Fibroblast of the aortic adventitia (primary cell): ENCODE results near the gene RALGAPA1. TPM values are rescaled to one million over a fixed set of nuclear protein-coding genes. Genes with fewer than 3 reads are reported as not detected.
A peak's percentile ranks its signal among the peaks of the same experiment; 100 is the strongest.

Experiments used
- DNase-seq: peaks from one replicate; pipeline ENCODE4 v3.0.0-alpha.2; 2010; ENCODE audit warnings: low read depth
- H3K4me3 ChIP-seq: 2 replicates; pipeline ENCODE4 v1.5.1; 2011; ENCODE audit warnings: low read depth, mild to moderate bottlenecking, control low read depth, low read length, moderate library complexity
- CTCF ChIP-seq: IDR thresholded peaks from 2 replicates; pipeline ENCODE4 v1.5.1; 2011; ENCODE audit warnings: mild to moderate bottlenecking, low read length, control low read depth, inconsistent platforms; ENCODE audit not compliant: insufficient read depth
- total RNA-seq: library from RNA; depleted of rRNA; stranded (reverse); fragments of >200 nt; gene quantifications from 2 replicates; pipeline ENCODE4 v1.2.3, GENCODE V29; 2012; ENCODE audit warnings: low replicate concordance

Gene RALGAPA1
- total RNA-seq = 26.9 and 52.5 TPM in 2 replicates

GRCh38 chr14:35808638-35809563, at the start of gene RALGAPA1:
RALGAPA1 (minus strand) TSS chr14:35809295; CDS start chr14:35808835, 460 bp downstream.
- peak; percentile 58 for TF ChIP-seq CTCF
- peak within 1 kb of the TSS; percentile 84 for H3K4me3 ChIP-seq
- DNase-seq = peak; percentile 99

GRCh38 chr14:35858521-35859209, 49.6 kb upstream of the RALGAPA1 start:
- H3K4me3 ChIP-seq = no peak overlapping the region
- peak; percentile 47 for DNase-seq
- TF ChIP-seq CTCF = no peak

- no peak for TF ChIP-seq CTCF
- no peak overlapping the region for H3K4me3 ChIP-seq
- no peak for DNase-seq
These were observed 46.9 kb upstream of the RALGAPA1 start for GRCh38 chr14:35855876-35856481.

GRCh38 chr14:35854696-35855270, 45.7 kb upstream of the RALGAPA1 start:
- H3K4me3 ChIP-seq = no peak overlapping the region
- DNase-seq = no peak
- no peak for TF ChIP-seq CTCF

GRCh38 chr14:35853225-35853624, 44.1 kb upstream of the RALGAPA1 start:
- H3K4me3 ChIP-seq = no peak overlapping the region
- no peak for DNase-seq
- no peak for TF ChIP-seq CTCF

GRCh38 chr14:35851823-35852222, 42.7 kb upstream of the RALGAPA1 start:
- no peak for TF ChIP-seq CTCF
- no peak for DNase-seq
- H3K4me3 ChIP-seq = no peak overlapping the region
